Spleen (tissue), 11 donors: ENCODE data around the gene BRSK2. TPM values are rescaled to one million over a fixed set of nuclear protein-coding genes. Genes with fewer than 3 reads are reported as not detected.

ENCODE experiments used
- DNase-seq: peaks from one replicate; pipeline ENCODE4 v3.0.0-alpha.2; 2020
- H3K27ac ChIP-seq, 8 donors: fragments of 200-600 bp; sonication (generic) in 7 of 8; 1 replicate in 4 of 8; 2 replicates in 4 of 8; pipeline versions ENCODE4 v1.5.0 to v1.8.0; 2016 to 2021; ENCODE audit warnings: inconsistent platforms in 4 of 8, mild to moderate bottlenecking in 4 of 8, moderate library complexity in 1 of 8
- H3K27me3 ChIP-seq, 7 donors: fragments of 200-600 bp; sonication (generic) in 6 of 7; replicated peaks in 1 of 7; 1 replicate in 4 of 7; 2 replicates in 3 of 7; pipeline versions ENCODE4 v1.5.0 to v1.8.0; 2016 to 2021; ENCODE audit warnings: inconsistent platforms in 3 of 7, mild to moderate bottlenecking in 1 of 7
- H3K36me3 ChIP-seq, 6 donors: fragments of 200-600 bp; sonication (generic) in 5 of 6; 1 replicate in 4 of 6; 2 replicates in 2 of 6; pipeline versions ENCODE4 v1.5.0 to v1.8.0; 2016 to 2021; ENCODE audit warnings: inconsistent platforms in 2 of 6
- H3K4me1 ChIP-seq, 6 donors: fragments of 200-600 bp; sonication (generic) in 5 of 6; 1 replicate in 3 of 6; 2 replicates in 3 of 6; pipeline versions ENCODE4 v1.5.0 to v1.8.0; 2016 to 2021; ENCODE audit warnings: inconsistent platforms in 3 of 6
- H3K4me3 ChIP-seq, 8 donors: fragments of 200-600 bp; sonication (generic) in 7 of 8; 1 replicate in 4 of 8; 2 replicates in 4 of 8; pipeline versions ENCODE4 v1.5.0 to v1.8.0; 2016 to 2021; ENCODE audit warnings: inconsistent platforms in 4 of 8, mild to moderate bottlenecking in 4 of 8, moderate library complexity in 2 of 8
- H3K9me3 ChIP-seq, 8 donors: fragments of 200-600 bp; sonication (generic) in 7 of 8; 1 replicate in 4 of 8; 2 replicates in 4 of 8; pipeline versions ENCODE4 v1.5.0 to v1.8.0; 2016 to 2021; ENCODE audit warnings: inconsistent platforms in 4 of 8
- POLR2A ChIP-seq, 3 donors: fragments of 450-650 bp; IDR thresholded peaks; one replicate each; pipeline ENCODE4 v1.5.1; 2017; ENCODE audit warnings: antibody characterized with exemption in 3 of 3, mild to moderate bottlenecking in 1 of 3
- POLR2AphosphoS5 ChIP-seq, 3 donors: sonication (generic); formaldehyde crosslinking; IDR thresholded peaks; one replicate each; pipeline ENCODE4 v1.5.1; 2017; ENCODE audit warnings: antibody characterized with exemption in 3 of 3
- WGBS, 5 donors: extraction: QIAGEN DNeasy Blood & Tissue Kit in 3 of 5; methylation state at CpG; one replicate each; pipeline versions ENCODE4 v1.1.5 to v1.1.7; 2013 to 2018; 5-methylcytosine and 5-hydroxymethylcytosine counted together
- intact Hi-C: fragments of 100-400 bp; cut with DNase I; formaldehyde crosslinking; loops from one replicate; pipeline ENCODE4 v1.15.0; 2023; ENCODE audit warnings: low total_unique reads
- polyA plus RNA-seq, 3 donors: library from polyadenylated mRNA; stranded (reverse); fragments of 200-250 nt; gene quantifications; one replicate each; pipeline ENCODE4 v1.2.1, GENCODE V29; 2013
- total RNA-seq, 7 donors: library from RNA; depleted of rRNA in 3 of 7; stranded (reverse); fragments of >200 nt in 3 of 7; fragmentation: NEBNext Ultra II Directional in 4 of 7; extraction: Animal tissue kit (Norgen Biotek cat#: 25700) in 4 of 7; gene quantifications; one replicate each; pipeline versions ENCODE4 v1.1.0 to v1.2.1, GENCODE V29; 2016 to 2021
- TF ChIP-seq, protein P1 (sequence below), 11 experiments: fragments of 200-600 bp in 7 of 11; fragments of 450-650 bp in 4 of 11; sonication (generic) in 4 of 11; IDR thresholded peaks in 8 of 11; conservative IDR thresholded peaks in 3 of 11; 1 replicate in 7 of 11; 2 replicates in 4 of 11; pipeline versions ENCODE4 v1.4.0 to v1.8.0; 2016 to 2021; ENCODE audit warnings: antibody characterized with exemption in 11 of 11, inconsistent platforms in 4 of 11, mild to moderate bottlenecking in 1 of 11
- donor health status: healthy with polysubstance abuse.
- donor health status: DM: no; HTN: no; CAD: no; lungs with moderate emphysema.
- donor health status: DM: no; HTN: no; CAD: no.
- donor health status: Bipolar disorder and iron deficiency.
- donor health status: healthy.
- donor health status: DM: no; HTN: no; CAD: no.
- donor health status: DM: yes; HTN: yes; CAD: no.

The BRSK2 gene
- total and polyA plus RNA-seq, 10 donors, result 0.17 to 1.5 (median 0.42) TPM

DNA sequence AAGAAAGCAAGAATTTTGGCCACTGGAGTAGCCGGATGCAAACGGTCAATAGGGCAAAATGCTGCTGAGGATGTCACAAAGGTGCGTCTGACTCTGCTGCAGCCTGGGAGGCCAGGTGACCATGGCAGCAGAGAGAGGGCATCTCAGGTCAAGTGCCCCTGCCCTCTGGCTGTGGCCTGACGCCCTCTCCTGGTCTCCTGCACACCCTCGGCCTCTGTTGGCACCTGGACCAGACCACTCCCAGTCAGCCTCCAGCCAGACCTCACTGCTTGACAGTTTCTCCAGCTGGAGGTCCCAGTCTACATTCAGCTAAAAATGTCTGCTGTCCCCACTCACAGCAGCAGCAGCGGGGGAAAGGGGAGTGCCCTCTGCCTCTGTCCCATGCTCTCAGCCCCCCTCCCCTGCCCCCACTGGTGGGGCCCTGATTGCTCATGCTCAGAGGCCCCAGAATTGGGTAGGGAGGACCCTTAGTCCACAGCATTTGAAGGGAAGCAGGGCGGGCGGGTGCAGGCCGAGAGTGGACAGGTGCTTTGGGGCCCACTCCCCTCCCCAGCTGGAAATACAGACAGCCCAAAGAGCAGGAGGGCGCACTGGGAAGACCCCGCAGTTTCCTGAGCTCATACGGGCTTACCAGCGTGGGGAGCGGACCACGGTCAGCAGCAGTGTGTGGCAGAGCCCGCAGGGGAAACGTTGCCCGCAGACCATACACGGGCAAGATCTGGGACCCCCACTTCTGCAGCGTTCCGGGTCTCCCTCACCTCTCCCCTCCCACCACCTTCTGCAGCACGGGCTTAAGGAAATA is 1.6 kb upstream of the BRSK2 start:
- Histone ChIP-seq H3K9me3 (no peaks in the 10 kb centered on the region), H3K36me3 (no peaks in the 10 kb centered on the region), H3K4me3 (peak overlapping the region in 2 of 8 donors; percentile 49 to 80), H3K27me3 (peaks cover 7 to 54% (median 30%) of the 10 kb centered on the region in 7 donors), H3K4me1 (peaks cover 7 to 44% (median 24%) of the 10 kb centered on the region in 6 donors), H3K27ac (no peak overlapping the region)
- 54 to 58% (median 57%) methylated on average over 13 to 22 of the region's 22 CpGs for WGBS, 5 donors
- TF ChIP-seq POLR2AphosphoS5 (IDR thresholded peaks at IDR 0.05) (no peak), POLR2A (IDR thresholded peaks at IDR 0.05) (no peak)
- TF ChIP-seq, protein P1, sequence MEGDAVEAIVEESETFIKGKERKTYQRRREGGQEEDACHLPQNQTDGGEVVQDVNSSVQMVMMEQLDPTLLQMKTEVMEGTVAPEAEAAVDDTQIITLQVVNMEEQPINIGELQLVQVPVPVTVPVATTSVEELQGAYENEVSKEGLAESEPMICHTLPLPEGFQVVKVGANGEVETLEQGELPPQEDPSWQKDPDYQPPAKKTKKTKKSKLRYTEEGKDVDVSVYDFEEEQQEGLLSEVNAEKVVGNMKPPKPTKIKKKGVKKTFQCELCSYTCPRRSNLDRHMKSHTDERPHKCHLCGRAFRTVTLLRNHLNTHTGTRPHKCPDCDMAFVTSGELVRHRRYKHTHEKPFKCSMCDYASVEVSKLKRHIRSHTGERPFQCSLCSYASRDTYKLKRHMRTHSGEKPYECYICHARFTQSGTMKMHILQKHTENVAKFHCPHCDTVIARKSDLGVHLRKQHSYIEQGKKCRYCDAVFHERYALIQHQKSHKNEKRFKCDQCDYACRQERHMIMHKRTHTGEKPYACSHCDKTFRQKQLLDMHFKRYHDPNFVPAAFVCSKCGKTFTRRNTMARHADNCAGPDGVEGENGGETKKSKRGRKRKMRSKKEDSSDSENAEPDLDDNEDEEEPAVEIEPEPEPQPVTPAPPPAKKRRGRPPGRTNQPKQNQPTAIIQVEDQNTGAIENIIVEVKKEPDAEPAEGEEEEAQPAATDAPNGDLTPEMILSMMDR (IDR thresholded peaks at IDR 0.05 in 8 of 11, conservative IDR thresholded peaks at IDR 0.05 in 3 of 11), result no peak
- DNase-seq, result no peak
- intact Hi-C loops, result no loop called here

DNA sequence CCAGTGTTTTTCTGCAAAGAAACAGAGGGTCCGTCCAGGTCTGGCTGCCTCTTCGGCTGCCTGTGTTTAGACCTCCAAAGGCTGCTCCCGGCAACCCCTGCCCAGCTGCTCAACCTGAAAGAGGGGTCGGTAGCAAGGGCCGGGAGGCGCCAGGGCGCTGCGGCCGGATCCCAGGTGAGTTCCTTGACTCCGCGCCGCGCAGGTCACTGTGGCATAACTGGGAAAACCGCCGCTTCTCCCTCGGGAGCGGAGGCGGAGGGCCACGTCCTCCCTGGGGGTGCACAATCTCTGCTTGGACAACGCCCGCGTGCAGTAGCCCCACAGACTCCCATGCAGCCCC is 1.0 kb upstream of the BRSK2 start:
- intact Hi-C loops, result no loop called here
- Histone ChIP-seq H3K36me3 (no peaks in the 10 kb centered on the region), H3K27me3 (peaks cover 7 to 59% (median 35%) of the 10 kb centered on the region in 7 donors), H3K9me3 (no peaks in the 10 kb centered on the region), H3K4me1 (peaks cover 6 to 39% (median 20%) of the 10 kb centered on the region in 6 donors), H3K4me3 (peak overlapping the region in 7 of 8 donors; percentile 36 to 80 (median 52)), H3K27ac (peak overlapping the region in 1 of 8 donors; percentile 85)
- DNase-seq, result no peak
- 9 to 14% (median 12%) methylated on average over 16 to 22 of the region's 22 CpGs for WGBS, 5 donors
- TF ChIP-seq POLR2AphosphoS5 (IDR thresholded peaks at IDR 0.05) (no peak), POLR2A (IDR thresholded peaks at IDR 0.05) (no peak)
- TF ChIP-seq, protein P1 (IDR thresholded peaks at IDR 0.05 in 8 of 11, conservative IDR thresholded peaks at IDR 0.05 in 3 of 11), result no peak

DNA sequence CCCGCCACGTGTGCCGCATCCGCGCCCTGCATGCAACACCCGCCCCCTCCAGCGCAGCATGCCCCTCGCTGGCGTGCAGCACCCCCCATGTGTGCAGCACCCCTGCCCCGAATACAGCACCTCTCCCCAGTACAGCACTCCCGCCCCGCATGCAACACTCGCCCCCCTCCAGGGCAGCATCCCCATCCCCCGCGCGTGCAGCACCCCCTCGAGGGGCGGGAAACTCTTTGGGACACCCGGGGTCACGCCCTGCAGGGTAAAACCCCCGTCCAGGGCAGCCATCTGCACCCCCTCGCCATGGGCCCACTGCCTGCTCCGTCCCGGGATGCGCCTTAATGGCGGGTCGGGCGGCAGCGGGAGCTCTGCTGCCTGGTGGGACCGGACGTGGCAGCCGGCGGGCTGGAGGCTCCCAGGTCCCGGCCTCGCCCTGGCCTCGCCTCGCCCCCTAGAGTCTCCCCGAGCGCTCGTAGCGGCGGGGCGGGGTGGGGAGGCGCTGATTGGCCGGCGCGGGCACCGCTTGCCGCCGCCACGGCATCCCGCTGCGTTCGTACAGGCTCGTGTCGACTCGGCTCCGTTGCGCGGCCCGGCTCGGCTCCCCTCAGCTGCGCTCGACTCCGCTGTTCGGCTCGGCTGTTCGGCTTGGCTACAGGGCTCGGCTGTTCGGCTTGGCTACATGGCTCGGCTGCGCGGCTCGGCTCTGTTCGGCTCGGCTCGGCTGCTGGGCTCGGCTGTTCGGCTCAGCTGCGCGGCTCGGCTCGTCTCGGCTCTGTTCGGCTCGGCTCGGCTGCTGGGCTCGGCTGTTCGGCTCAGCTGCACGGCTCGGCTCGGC is 417 bp upstream of the BRSK2 start:
- no peaks in the 10 kb centered on the region for H3K9me3 ChIP-seq
- H3K27me3 ChIP-seq, result peaks cover 7 to 59% (median 35%) of the 10 kb centered on the region in 7 donors
- WGBS, 5 donors, result 1% methylated on average over 28 to 92 of the region's 92 CpGs
- peak overlapping the region; percentile 36 to 80 (median 50) for H3K4me3 ChIP-seq
- peak; percentile 98 for DNase-seq
- H3K36me3 ChIP-seq, result no peaks in the 10 kb centered on the region
- no peak for TF ChIP-seq POLR2A (IDR thresholded peaks at IDR 0.05)
- TF ChIP-seq, protein P1 (IDR thresholded peaks at IDR 0.05 in 8 of 11, conservative IDR thresholded peaks at IDR 0.05 in 3 of 11), result peak in 9 of 11 experiments; percentile 5 to 61 (median 38)
- TF ChIP-seq POLR2AphosphoS5 (IDR thresholded peaks at IDR 0.05), result peak; percentile 59 to 73 (median 73)
- peaks cover 6 to 33% (median 17%) of the 10 kb centered on the region in 6 donors for H3K4me1 ChIP-seq
- H3K27ac ChIP-seq, result peak overlapping the region; percentile 42 to 85 (median 68)
- intact Hi-C loops, result no loop called here
